Transverse colon (tissue), 4 donors: ENCODE results near the gene DRC7. TPM values are rescaled to one million over a fixed set of nuclear protein-coding genes. Genes with fewer than 3 reads are reported as not detected.

Experiments used
- DNase-seq: peaks from one replicate; pipeline ENCODE4 v3.0.0-alpha.2; 2019
- H3K27ac ChIP-seq, 4 donors: fragments of 200-600 bp; sonication (generic); 2 replicates each; pipeline ENCODE4 v1.5.1; 2016 to 2018; ENCODE audit warnings: inconsistent platforms in 4 of 4
- H3K27me3 ChIP-seq: fragments of 200-600 bp; sonication (generic); 2 replicates; pipeline ENCODE4 v1.5.1; 2017; ENCODE audit warnings: inconsistent platforms
- H3K36me3 ChIP-seq, 4 donors: fragments of 200-600 bp; sonication (generic); 2 replicates each; pipeline ENCODE4 v1.5.1; 2017 to 2019; ENCODE audit warnings: inconsistent platforms in 4 of 4
- H3K4me1 ChIP-seq, 4 donors: fragments of 200-600 bp; sonication (generic); 2 replicates each; pipeline ENCODE4 v1.5.1; 2017 to 2020; ENCODE audit warnings: inconsistent platforms in 4 of 4
- H3K4me3 ChIP-seq, 4 donors: fragments of 200-600 bp; sonication (generic); 1 replicate in 1 of 4; 2 replicates in 3 of 4; pipeline versions ENCODE4 v1.5.1 to v1.6.1; 2017 to 2019; ENCODE audit warnings: inconsistent platforms in 4 of 4
- H3K9me3 ChIP-seq, 2 donors: fragments of 200-600 bp; sonication (generic); 2 replicates each; pipeline ENCODE4 v1.5.1; 2017 to 2019; ENCODE audit warnings: inconsistent platforms in 2 of 2
- CTCF ChIP-seq, 5 experiments: fragments of 200-600 bp in 3 of 5; fragments of 450-650 bp in 2 of 5; sonication (generic) in 3 of 5; IDR thresholded peaks; 1 replicate in 2 of 5; 2 replicates in 3 of 5; pipeline ENCODE4 v1.5.1; 2016 to 2017; ENCODE audit warnings: antibody characterized with exemption in 5 of 5, inconsistent platforms in 3 of 5, mild to moderate bottlenecking in 2 of 5, moderate library complexity in 1 of 5
- EP300 ChIP-seq: sonication (generic); formaldehyde crosslinking; IDR thresholded peaks from one replicate; pipeline ENCODE4 v1.6.1; 2017; ENCODE audit warnings: antibody characterized with exemption, low read depth
- POLR2A ChIP-seq: fragments of 450-650 bp; IDR thresholded peaks from one replicate; pipeline ENCODE4 v1.6.1; 2016; ENCODE audit warnings: antibody characterized with exemption, mild to moderate bottlenecking, moderate library complexity
- POLR2AphosphoS5 ChIP-seq, 3 donors: sonication (generic); formaldehyde crosslinking; IDR thresholded peaks; one replicate each; pipeline ENCODE4 v1.6.1; 2016; ENCODE audit warnings: antibody characterized with exemption in 3 of 3
- WGBS, 2 donors: methylation state at CpG; one replicate each; pipeline ENCODE4 v1.1.5; 2018; ENCODE audit warnings: low coverage in 1 of 2; 5-methylcytosine and 5-hydroxymethylcytosine counted together
- in situ Hi-C, 4 donors: fragments of 200-750 bp; cut with MboI; loops; one replicate each; pipeline versions ENCODE4 v1.15.0 to v1.15.1; 2017; ENCODE audit warnings: low sequenced_read_pairs in 3 of 4, low pct_ligation_motif_present in 1 of 4, low pct_unique_long_range_greater_than_20kb in 1 of 4
- intact Hi-C: fragments of 100-400 bp; cut with DNase I; formaldehyde crosslinking; loops from one replicate; pipeline ENCODE4 v1.15.1; 2023; ENCODE audit warnings: low total_unique reads
- total RNA-seq, 4 donors: library from RNA; depleted of rRNA; stranded (reverse); fragments of >200 nt; gene quantifications; one replicate each; pipeline ENCODE4 v1.1.0, GENCODE V29; 2016

Gene DRC7
- total RNA-seq, 4 donors from 2014 or later, result not detected

GRCh38 chr16:57646388-57647039 is 48.1 kb upstream of the DRC7 start:
- peak overlapping the region in 1 of 4 donors; percentile 21 for H3K27ac ChIP-seq
- no peaks in the 10 kb centered on the region for H3K9me3 ChIP-seq
- no peak for TF ChIP-seq CTCF (IDR thresholded peaks at IDR 0.05)
- TF ChIP-seq POLR2A, result no peak
- no peak for TF ChIP-seq POLR2AphosphoS5 (IDR thresholded peaks at IDR 0.05)
- no peak for DNase-seq
- intact Hi-C loops, result loop anchor here (5.0 kb wide), 1 partner anchor 54 kb away; no protein-coding TSS in a partner anchor
- no peaks in the 10 kb centered on the region for H3K27me3 ChIP-seq
- H3K4me3 ChIP-seq, result no peak overlapping the region
- H3K4me1 ChIP-seq, result peaks cover 0 to 12% (median 7%) of the 10 kb centered on the region in 4 donors
- no peaks in the 10 kb centered on the region for H3K36me3 ChIP-seq
- in situ Hi-C loops, result loop anchor here in 1 of 4 donors (10.0 kb wide), 1 partner anchor 52 kb away; no protein-coding TSS in a partner anchor
- WGBS, 2 donors, result 69% methylated on average over 13 of the region's 14 CpGs; no CpG with 5 or more reads in 1 of the 2 donors

- in situ Hi-C loops, result loop anchor here in 1 of 4 donors (10.0 kb wide), 1 partner anchor 53 kb away; no protein-coding TSS in a partner anchor
- H3K27ac ChIP-seq, result peak overlapping the region in 2 of 4 donors; percentile 0 to 41
- intact Hi-C loops, result loop anchor here (5.0 kb wide), 1 partner anchor 55 kb away; no protein-coding TSS in a partner anchor
- no peak for DNase-seq
- TF ChIP-seq POLR2A, result no peak
- no peak for TF ChIP-seq EP300
- TF ChIP-seq POLR2AphosphoS5 (IDR thresholded peaks at IDR 0.05), result no peak
- TF ChIP-seq CTCF (IDR thresholded peaks at IDR 0.05), result no peak
- no peak overlapping the region for H3K4me3 ChIP-seq
- no peaks in the 10 kb centered on the region for H3K36me3 ChIP-seq
- H3K4me1 ChIP-seq, result peaks cover 0 to 12% (median 7%) of the 10 kb centered on the region in 4 donors
- WGBS, 2 donors, result 33 to 63% methylated on average over 3 to 10 of the region's 10 CpGs
- H3K27me3 ChIP-seq, result no peaks in the 10 kb centered on the region
- no peaks in the 10 kb centered on the region for H3K9me3 ChIP-seq
Observed at GRCh38 chr16:57647136-57647875, 47.3 kb upstream of the DRC7 start.

- H3K4me1 ChIP-seq, result peaks cover 0 to 12% (median 6%) of the 10 kb centered on the region in 4 donors
- DNase-seq, result no peak
- in situ Hi-C loops (loop anchor here in 1 of 4 donors (10.0 kb wide), 1 partner anchor 53 kb away; no protein-coding TSS in a partner anchor), intact Hi-C loops (loop anchor here (5.0 kb wide), 1 partner anchor 56 kb away; no protein-coding TSS in a partner anchor)
- no peak overlapping the region for H3K4me3 ChIP-seq
- H3K27me3 ChIP-seq, result no peaks in the 10 kb centered on the region
- peak overlapping the region in 1 of 4 donors; percentile 41 for H3K27ac ChIP-seq
- TF ChIP-seq CTCF (IDR thresholded peaks at IDR 0.05), result no peak
- TF ChIP-seq POLR2A, result no peak
- no peak for TF ChIP-seq EP300
- no peak for TF ChIP-seq POLR2AphosphoS5 (IDR thresholded peaks at IDR 0.05)
- H3K36me3 ChIP-seq, result no peaks in the 10 kb centered on the region
- H3K9me3 ChIP-seq, result no peaks in the 10 kb centered on the region
- 54 to 79% methylated on average over 2 to 5 of the region's 5 CpGs for WGBS, 2 donors
Observed at GRCh38 chr16:57648125-57648524, 46.5 kb upstream of the DRC7 start.
